H9 (cell line): Measurements from ENCODE around the gene NAA10. TPM values are rescaled to one million over a fixed set of nuclear protein-coding genes. Genes with fewer than 3 reads are reported as not detected.

Source experiments
- DNase-seq: peaks from one replicate; pipeline ENCODE4 v3.0.0-alpha.2; 2017
- H2AFZ ChIP-seq: one replicate; pipeline ENCODE4 v1.6.1; 2013; ENCODE audit warnings: mild to moderate bottlenecking, low read length, control low read depth, moderate library complexity
- H2AK5ac ChIP-seq: 2 replicates; pipeline ENCODE4 v1.6.1; 2013; ENCODE audit warnings: low read length, control low read depth, mixed read lengths; ENCODE audit not compliant: insufficient read length
- H2BK120ac ChIP-seq: one replicate; pipeline ENCODE4 v1.6.1; 2013; ENCODE audit warnings: low read depth, mild to moderate bottlenecking, low read length, control low read depth, inconsistent platforms; ENCODE audit not compliant: poor library complexity, severe bottlenecking
- H2BK12ac ChIP-seq: 2 replicates; pipeline ENCODE4 v1.6.1; 2013; ENCODE audit warnings: low read length, control low read depth, mixed read lengths, low read depth; ENCODE audit not compliant: insufficient read length
- H2BK15ac ChIP-seq: 2 replicates; pipeline ENCODE4 v1.6.1; 2013; ENCODE audit warnings: low read depth, low read length, control low read depth
- H2BK20ac ChIP-seq: one replicate; pipeline ENCODE4 v1.6.1; 2013; ENCODE audit warnings: low read depth, mild to moderate bottlenecking, low read length, control low read depth, inconsistent platforms; ENCODE audit not compliant: poor library complexity, severe bottlenecking
- H2BK5ac ChIP-seq: 2 replicates; pipeline ENCODE4 v1.6.1; 2013; ENCODE audit warnings: low read length, control low read depth, mixed read lengths; ENCODE audit not compliant: insufficient read length
- H3K14ac ChIP-seq: 2 replicates; pipeline ENCODE4 v1.6.1; 2013; ENCODE audit warnings: low read length, control low read depth; ENCODE audit not compliant: insufficient read depth
- H3K18ac ChIP-seq: 2 replicates; pipeline ENCODE4 v1.6.1; 2013; ENCODE audit warnings: low read depth, mild to moderate bottlenecking, mixed read lengths, low read length, control low read depth; ENCODE audit not compliant: insufficient read length
- H3K23ac ChIP-seq: 2 replicates; pipeline ENCODE4 v1.6.1; 2013; ENCODE audit warnings: low read length, control low read depth, mixed read lengths, low read depth; ENCODE audit not compliant: insufficient read length
- H3K23me2 ChIP-seq: 2 replicates; pipeline ENCODE4 v1.6.1; 2013; ENCODE audit warnings: low read depth, mild to moderate bottlenecking, mixed read lengths, low read length, control low read depth; ENCODE audit not compliant: insufficient read length, poor library complexity, severe bottlenecking
- H3K27ac ChIP-seq: 2 replicates; pipeline ENCODE4 v1.5.1; 2013; ENCODE audit warnings: low read length, control low read depth, mixed read lengths, low read depth; ENCODE audit not compliant: insufficient read length
- H3K27me3 ChIP-seq: 2 replicates; pipeline ENCODE4 v1.6.1; 2013; ENCODE audit warnings: low read length, control low read depth, inconsistent platforms; ENCODE audit not compliant: insufficient read depth
- H3K4ac ChIP-seq: 2 replicates; pipeline ENCODE4 v1.6.1; 2013; ENCODE audit warnings: low read depth, mild to moderate bottlenecking, control low read depth, inconsistent platforms, low read length, moderate library complexity
- H3K4me1 ChIP-seq: 2 replicates; pipeline ENCODE4 v1.6.1; 2013; ENCODE audit warnings: low read length, control low read depth, inconsistent platforms; ENCODE audit not compliant: insufficient read depth
- H3K4me2 ChIP-seq: 2 replicates; pipeline ENCODE4 v1.6.1; 2013; ENCODE audit warnings: low read length, control low read depth, mixed read lengths; ENCODE audit not compliant: insufficient read length, insufficient read depth
- H3K56ac ChIP-seq: 2 replicates; pipeline ENCODE4 v1.6.1; 2013; ENCODE audit warnings: low read depth, mild to moderate bottlenecking, mixed read lengths, low read length, control low read depth; ENCODE audit not compliant: insufficient read length
- H3K79me1 ChIP-seq: 2 replicates; pipeline ENCODE4 v1.6.1; 2013; ENCODE audit warnings: low read depth, mild to moderate bottlenecking, moderate library complexity, low read length, control low read depth, inconsistent platforms; ENCODE audit not compliant: insufficient read depth, poor library complexity, severe bottlenecking
- H3K79me2 ChIP-seq: 2 replicates; pipeline ENCODE4 v1.6.1; 2013; ENCODE audit warnings: low read length, control low read depth, inconsistent platforms; ENCODE audit not compliant: insufficient read depth
- H3K9ac ChIP-seq: 2 replicates; pipeline ENCODE4 v1.6.1; 2013; ENCODE audit warnings: low read length, control low read depth, mixed read lengths; ENCODE audit not compliant: insufficient read length; ENCODE audit errors: extremely low read depth
- H3K9me3 ChIP-seq: one replicate; pipeline ENCODE4 v1.6.1; 2013; ENCODE audit warnings: low read depth, low read length, inconsistent platforms; ENCODE audit not compliant: control insufficient read depth
- H3T11ph ChIP-seq: one replicate; pipeline ENCODE4 v1.6.1; 2013; ENCODE audit warnings: mild to moderate bottlenecking, low read length, control low read depth, inconsistent platforms
- H4K20me1 ChIP-seq: one replicate; pipeline ENCODE4 v1.6.1; 2013; ENCODE audit not compliant: control insufficient read depth, insufficient read length, insufficient read depth
- H4K5ac ChIP-seq: 2 replicates; pipeline ENCODE4 v1.6.1; 2013; ENCODE audit warnings: low read depth, mild to moderate bottlenecking, mixed read lengths, low read length, control low read depth; ENCODE audit not compliant: insufficient read length
- H4K8ac ChIP-seq: replicated peaks from 2 replicates; pipeline ENCODE4 v1.6.1; 2013; ENCODE audit warnings: low read length, control low read depth, mixed read lengths, low read depth; ENCODE audit not compliant: insufficient read length
- H4K91ac ChIP-seq: 2 replicates; pipeline ENCODE4 v1.6.1; 2013; ENCODE audit warnings: low read depth, mild to moderate bottlenecking, moderate library complexity, mixed read lengths, low read length, control low read depth; ENCODE audit not compliant: insufficient read length
- H3K27ac Mint-ChIP-seq, 3 experiments: 2 replicates in 2 of 3; 3 replicates in 1 of 3; pipeline ENCODE4 v1.8.0; 2020 to 2021; ENCODE audit warnings: mixed read lengths in 3 of 3, mild to moderate bottlenecking in 1 of 3, moderate library complexity in 1 of 3
- H3K27me3 Mint-ChIP-seq: 2 replicates; pipeline ENCODE4 v1.8.0; 2021; ENCODE audit warnings: low read depth, mild to moderate bottlenecking, moderate library complexity, mixed read lengths
- H3K36me3 Mint-ChIP-seq, 3 experiments: 2 replicates in 2 of 3; 3 replicates in 1 of 3; pipeline ENCODE4 v1.8.0; 2020 to 2021; ENCODE audit warnings: low read depth in 3 of 3, mixed read lengths in 3 of 3; ENCODE audit not compliant: insufficient read depth in 1 of 3
- H3K4me1 Mint-ChIP-seq, 2 experiments: 2 replicates each; pipeline ENCODE4 v1.8.0; 2020; ENCODE audit warnings: mixed read lengths in 2 of 2
- H3K4me3 Mint-ChIP-seq, 2 experiments: 2 replicates in 1 of 2; 3 replicates in 1 of 2; pipeline ENCODE4 v1.8.0; 2020 to 2021; ENCODE audit warnings: mild to moderate bottlenecking in 2 of 2, mixed read lengths in 2 of 2, moderate library complexity in 1 of 2
- H3K9me3 Mint-ChIP-seq, 2 experiments: 2 replicates in 1 of 2; 3 replicates in 1 of 2; pipeline ENCODE4 v1.8.0; 2020; ENCODE audit warnings: mild to moderate bottlenecking in 2 of 2, mixed read lengths in 2 of 2, moderate library complexity in 1 of 2
- WGBS: extraction: QIAGEN DNeasy Blood & Tissue Kit; methylation state at CpG from one replicate; pipeline ENCODE4 v1.1.7; 2013; ENCODE audit warnings: missing lambda C conversion rate, low lambda C conversion rate, mixed read lengths; ENCODE audit not compliant: insufficient read length; ENCODE audit errors: extremely low coverage; 5-methylcytosine and 5-hydroxymethylcytosine counted together
- total RNA-seq: library from RNA; stranded (reverse); gene quantifications from 2 replicates; pipeline ENCODE4 v1.2.1, GENCODE V29; 2021
- TF ChIP-seq, protein P1 (sequence below): fragments of 200-600 bp; sonication (generic); conservative IDR thresholded peaks from 3 replicates; pipeline ENCODE4 v1.8.0; 2021; ENCODE audit warnings: antibody characterized with exemption, mild to moderate bottlenecking

Gene NAA10
- total RNA-seq, 1 experiment from 2014 or later: 101 TPM

- no peak within 1 kb of the TSS for H3K56ac ChIP-seq
- H3K4me2 ChIP-seq: peak within 1 kb of the TSS; percentile 63
- H2AFZ ChIP-seq: no peak within 1 kb of the TSS
- no peaks in the 10 kb centered on the region for H3K79me2 ChIP-seq
- H3T11ph ChIP-seq: no peak within 1 kb of the TSS
- no peak within 1 kb of the TSS for H3K4ac ChIP-seq
- no peaks in the 10 kb centered on the region for H3K79me1 ChIP-seq
- Mint-ChIP-seq H3K27me3 (no peaks in the 10 kb centered on the region; the same call in none of the 2 replicates), H3K4me3 (peak within 1 kb of the TSS; percentile 77 to 83), H3K27ac (peak within 1 kb of the TSS; percentile 72 to 94 (median 94); a peak in 4 of 7 replicates), H3K9me3 (peaks cover 47 to 64% of the 10 kb centered on the region in 2 experiments), H3K4me1 (peaks cover 13 to 34% of the 10 kb centered on the region in 2 experiments), H3K36me3 (peaks cover 12 to 21% (median 15%) of the 10 kb centered on the region in 3 experiments)
- no peak within 1 kb of the TSS for H3K23ac ChIP-seq
- no CpG with 5 or more reads among the region's 59 CpGs for WGBS
- H3K9me3 ChIP-seq: peaks cover 5% of the 10 kb centered on the region
- H2BK15ac ChIP-seq: no peak within 1 kb of the TSS
- no peak within 1 kb of the TSS for H4K8ac ChIP-seq
- no peak within 1 kb of the TSS for H2BK20ac ChIP-seq
- no peak within 1 kb of the TSS for H4K5ac ChIP-seq
- peaks cover 22% of the 10 kb centered on the region for H3K23me2 ChIP-seq
- H3K18ac ChIP-seq: peak within 1 kb of the TSS; percentile 78
- TF ChIP-seq, protein P1, sequence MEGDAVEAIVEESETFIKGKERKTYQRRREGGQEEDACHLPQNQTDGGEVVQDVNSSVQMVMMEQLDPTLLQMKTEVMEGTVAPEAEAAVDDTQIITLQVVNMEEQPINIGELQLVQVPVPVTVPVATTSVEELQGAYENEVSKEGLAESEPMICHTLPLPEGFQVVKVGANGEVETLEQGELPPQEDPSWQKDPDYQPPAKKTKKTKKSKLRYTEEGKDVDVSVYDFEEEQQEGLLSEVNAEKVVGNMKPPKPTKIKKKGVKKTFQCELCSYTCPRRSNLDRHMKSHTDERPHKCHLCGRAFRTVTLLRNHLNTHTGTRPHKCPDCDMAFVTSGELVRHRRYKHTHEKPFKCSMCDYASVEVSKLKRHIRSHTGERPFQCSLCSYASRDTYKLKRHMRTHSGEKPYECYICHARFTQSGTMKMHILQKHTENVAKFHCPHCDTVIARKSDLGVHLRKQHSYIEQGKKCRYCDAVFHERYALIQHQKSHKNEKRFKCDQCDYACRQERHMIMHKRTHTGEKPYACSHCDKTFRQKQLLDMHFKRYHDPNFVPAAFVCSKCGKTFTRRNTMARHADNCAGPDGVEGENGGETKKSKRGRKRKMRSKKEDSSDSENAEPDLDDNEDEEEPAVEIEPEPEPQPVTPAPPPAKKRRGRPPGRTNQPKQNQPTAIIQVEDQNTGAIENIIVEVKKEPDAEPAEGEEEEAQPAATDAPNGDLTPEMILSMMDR: no peak
- H3K27me3 ChIP-seq: no peaks in the 10 kb centered on the region
- H3K14ac ChIP-seq: peak within 1 kb of the TSS; percentile 82; the same call in 1 of the 2 replicates
- H4K20me1 ChIP-seq: no peaks in the 10 kb centered on the region
- peak; percentile 39 for DNase-seq
- no peak within 1 kb of the TSS for H3K27ac ChIP-seq
- H2BK12ac ChIP-seq: no peak within 1 kb of the TSS
- no peak within 1 kb of the TSS for H2BK120ac ChIP-seq
- H4K91ac ChIP-seq: no peak within 1 kb of the TSS
- no peaks in the 10 kb centered on the region for H3K4me1 ChIP-seq
- H2AK5ac ChIP-seq: no peak within 1 kb of the TSS
- H3K9ac ChIP-seq: peak within 1 kb of the TSS; percentile 25
- H2BK5ac ChIP-seq: no peak within 1 kb of the TSS
These were observed 8.9 kb downstream of the NAA10 start, which contains the start of gene ARHGAP4 for GRCh38 chrX:153925739-153926551. TSS of gene ARHGAP4 (minus strand) at chrX:153926264. CDS start at chrX:153926202, 62 bp downstream.
